Kidney glomerular epithelial cell (primary cell): ENCODE measurements around the gene CTCFL.

Experiments used
- DNase-seq: peaks from one replicate; lab custom pipeline; 2025; lab: John Stamatoyannopoulos, UW

Gene CTCFL

DNA sequence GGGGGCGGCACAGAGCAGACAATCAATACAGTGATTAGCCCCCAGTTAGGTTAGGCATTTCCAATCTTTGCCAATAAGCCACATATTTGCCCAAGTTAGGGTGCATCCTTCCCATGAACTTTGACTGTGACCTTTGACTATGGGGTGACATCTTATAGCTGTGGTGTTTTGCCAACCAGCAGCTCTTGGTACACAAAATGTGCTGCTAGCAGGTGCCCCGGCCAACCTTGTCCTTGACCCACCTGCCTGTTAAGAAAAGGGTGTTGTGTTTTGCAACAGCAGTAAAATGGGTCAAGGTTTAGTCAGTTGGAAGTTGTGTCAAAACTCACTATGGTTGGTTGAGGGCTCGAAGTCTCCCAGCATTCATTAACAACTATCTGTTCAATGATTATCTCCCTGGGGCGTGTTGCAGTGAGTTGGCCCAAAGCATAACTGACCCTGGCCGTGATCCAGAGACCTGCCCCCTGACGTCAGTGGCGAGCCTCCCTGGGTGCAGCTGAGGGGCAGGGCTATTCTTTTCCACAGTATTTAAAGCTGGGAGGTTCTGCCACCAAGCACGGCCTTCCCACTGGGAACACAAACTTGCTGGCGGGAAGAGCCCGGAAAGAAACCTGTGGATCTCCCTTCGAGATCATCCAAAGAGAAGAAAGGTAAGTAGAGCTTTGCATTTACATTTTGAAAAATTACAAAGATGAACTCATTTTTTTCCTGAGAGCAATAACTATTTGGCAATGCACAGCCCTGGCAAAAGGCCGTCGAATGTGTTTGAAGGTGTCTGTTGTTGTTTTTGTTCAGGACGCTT lies 35.8 kb upstream of the CTCFL start, which contains the start of gene PCK1:
Gene PCK1 (plus strand): TSS at position 557 of the 802 bp plus-strand sequence. CDS start 302 bp downstream, outside the sequence.
- peak; percentile 74 for DNase-seq

DNA sequence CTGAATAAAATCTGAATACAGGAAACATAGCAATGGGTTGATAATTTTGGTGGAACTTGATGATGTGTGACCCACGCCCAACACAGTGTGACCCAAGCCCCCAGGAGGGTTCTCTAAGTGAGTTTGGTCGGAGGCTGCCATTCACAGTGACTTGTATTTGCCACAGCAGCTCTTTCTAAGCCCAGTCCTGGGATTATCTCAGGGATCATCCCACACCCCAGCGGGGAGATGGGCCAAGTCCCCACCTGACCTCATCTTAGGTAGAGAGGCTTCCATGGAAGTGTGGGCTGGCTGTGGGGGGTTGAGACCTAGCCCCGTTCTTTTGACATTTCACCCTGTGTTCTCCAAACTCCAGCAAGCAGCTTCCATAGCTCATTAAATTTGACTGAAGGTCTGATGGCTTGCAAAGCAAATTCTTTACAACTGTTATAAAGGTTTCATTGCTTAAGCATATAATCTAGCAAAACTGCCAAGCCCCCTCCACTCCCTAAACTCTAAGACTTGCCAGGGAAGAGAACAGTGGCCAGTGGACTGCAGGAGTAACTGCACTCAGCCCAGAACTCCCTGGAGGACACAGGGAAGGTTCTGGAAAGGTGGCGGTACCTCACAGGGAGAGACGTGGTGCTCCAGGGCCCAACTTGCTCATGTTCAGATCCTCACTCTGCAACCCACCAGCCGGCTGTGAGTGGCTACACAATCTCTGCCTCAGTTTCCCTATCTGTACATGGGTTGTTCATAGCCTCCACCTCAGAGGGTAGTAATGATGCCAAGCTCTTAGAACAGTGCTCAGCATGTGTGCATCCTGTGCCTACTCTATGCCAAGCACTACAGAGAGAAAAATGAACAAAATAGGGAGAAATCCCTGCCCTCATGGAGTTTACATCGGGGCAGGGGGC lies 35.0 kb upstream of the CTCFL start:
- DNase-seq = no peak

DNA sequence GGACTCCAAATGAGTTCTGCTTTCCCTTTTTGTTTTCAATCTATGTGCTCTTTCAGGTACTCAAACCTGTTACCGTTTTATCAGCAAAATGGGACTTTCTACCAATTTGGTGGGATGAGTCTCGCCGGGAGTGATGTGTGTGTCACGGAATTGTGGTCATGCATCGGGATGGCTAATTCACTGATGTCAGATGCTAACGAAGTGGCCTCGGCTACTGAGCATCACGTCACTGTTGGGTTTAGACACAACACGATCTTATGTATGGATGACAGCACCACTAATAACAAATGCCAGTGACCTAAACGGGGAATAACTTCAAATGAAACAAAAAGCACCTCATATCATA lies 34.3 kb upstream of the CTCFL start:
- DNase-seq = no peak

DNA sequence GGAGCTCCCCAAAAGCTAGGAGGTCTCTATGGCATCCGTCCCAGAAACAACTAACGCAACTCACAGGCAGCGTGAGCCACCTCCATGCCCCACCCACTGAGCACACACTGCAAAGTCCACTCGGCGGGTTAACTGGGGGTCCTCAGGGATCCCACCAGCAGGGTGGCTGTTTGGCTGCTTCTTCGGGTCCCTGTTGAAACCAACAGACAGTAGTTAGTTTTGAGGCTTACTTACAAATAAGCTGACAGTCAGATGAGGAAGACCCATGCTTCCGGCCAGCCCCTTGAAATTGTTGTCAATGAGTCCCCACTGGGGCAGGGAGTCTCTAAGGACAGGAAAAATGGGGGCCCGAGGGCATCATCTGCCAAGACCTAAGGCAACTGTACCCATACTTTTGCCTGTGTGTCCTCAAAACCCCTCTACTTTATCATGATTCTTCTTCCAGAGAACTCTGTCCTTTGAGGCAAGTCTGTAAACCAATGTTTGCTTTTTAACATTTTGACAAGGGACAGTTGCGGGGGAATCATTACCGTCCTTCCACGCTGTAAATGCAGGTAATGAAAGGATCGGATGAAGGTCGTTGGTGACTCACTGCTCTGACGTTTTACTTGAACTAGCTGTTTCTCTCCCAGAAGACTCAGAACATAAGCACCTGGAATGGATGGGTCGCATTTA lies 33.8 kb upstream of the CTCFL start:
- no peak for DNase-seq

DNA sequence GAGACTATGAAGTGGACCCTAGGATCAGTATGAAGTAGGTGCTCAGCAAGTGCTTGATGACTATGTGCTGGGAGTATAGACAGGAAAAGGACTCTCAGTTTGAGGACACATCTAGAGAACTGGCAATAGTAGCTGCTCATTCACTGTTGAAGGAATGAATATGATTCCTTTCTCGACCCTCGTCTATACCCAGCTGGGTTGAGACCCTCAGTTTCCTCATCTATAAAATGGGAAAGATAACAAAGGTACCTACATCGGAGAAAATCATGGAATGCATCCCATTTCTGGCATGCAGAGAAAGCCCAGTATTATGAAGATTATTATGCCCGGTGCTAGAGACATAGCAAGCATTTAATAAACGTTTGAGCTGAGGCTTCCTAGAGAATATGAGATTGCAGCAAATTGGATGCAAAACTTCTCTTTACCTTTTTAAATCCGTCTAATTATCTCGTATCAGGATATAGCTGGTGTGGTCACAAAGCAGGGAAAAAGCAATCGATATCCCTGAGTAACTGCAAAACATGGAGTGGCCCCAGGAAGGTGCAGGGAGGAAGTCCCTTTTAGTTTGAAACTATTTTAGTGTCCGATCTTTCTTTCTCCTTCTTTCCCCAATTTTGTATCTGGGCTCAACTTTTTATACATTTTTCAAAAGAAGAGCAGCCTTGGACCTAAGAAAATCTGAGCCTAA lies 33.1 kb upstream of the CTCFL start:
- no peak for DNase-seq

DNA sequence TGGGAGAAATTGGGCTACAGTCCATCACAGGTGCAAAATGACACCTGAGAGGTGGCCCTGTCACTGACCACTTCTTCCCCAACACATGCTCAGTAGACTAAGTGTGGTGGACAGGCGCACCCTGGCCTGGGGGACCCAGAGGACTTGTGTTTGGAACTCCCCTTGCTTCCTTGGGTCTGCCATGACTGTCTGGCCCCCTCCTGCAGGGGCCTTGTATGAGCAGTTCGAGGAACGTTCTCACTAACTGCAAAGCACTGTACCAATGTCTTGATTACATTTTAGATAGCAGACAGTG lies 32.0 kb upstream of the CTCFL start:
- no peak for DNase-seq

DNA sequence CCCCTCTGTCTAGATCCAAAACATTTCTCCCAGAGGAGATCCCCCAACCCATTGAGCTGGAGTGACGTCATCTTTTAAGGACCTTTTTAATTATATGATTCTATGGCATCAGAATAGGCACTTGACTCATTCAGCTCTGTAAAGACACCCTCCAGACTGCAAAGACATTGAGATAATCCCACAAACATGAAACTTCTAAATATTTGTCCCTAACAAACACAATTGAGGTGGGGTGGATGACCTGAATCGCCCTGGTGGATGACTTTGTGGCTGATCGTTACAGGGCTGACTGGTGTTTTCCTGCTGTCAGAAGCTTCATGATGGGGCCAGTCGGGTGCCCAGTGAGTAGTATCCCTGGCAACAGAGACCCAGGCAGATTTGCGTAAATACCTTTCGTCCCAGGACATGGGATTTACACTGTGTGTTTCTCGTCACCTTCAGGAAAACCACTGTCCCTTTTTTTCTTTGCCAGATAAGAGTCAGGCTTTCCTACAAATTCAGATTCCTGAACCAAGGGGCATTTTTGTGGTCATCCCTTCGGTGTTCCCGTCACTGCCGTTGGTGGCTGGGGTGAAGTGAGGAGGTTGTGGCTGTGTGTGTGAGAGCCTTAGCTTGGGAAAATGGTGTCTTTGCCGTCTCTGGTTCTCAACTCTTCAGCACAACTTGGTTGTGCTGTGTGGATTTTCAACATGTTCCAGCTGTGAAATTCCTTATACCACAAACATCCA lies 30.7 kb upstream of the CTCFL start:
- no peak for DNase-seq

DNA sequence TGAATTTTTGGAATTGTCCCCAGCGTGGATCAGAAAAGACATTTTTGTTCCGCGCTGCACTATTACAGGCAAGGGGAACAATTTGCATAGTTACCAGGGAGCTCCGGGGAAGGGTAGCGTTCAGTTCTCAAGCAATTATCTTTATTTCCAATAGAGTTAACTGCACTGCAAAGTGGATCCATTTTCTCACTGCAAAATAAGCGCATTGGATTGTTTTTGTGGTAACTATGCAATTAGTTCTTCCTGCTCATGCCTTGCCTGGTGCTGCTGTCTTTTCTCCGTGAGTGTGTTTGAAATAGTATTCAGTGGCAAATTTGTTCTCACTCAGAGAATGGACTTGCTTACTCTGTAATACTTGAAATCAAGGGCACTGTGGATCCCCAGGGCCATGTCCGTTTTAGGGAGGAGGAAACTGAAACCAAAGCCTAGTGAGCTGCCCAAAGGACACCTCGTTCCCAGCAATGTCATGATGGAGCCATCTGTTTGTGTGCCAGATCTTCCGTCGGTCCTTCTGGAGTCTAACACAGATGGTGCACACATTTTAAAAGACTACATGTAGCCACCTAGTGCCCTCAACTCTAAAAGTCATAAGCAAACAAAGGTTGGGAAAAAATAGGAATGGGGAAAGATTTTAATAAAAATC lies 28.6 kb upstream of the CTCFL start:
- no peak for DNase-seq

DNA sequence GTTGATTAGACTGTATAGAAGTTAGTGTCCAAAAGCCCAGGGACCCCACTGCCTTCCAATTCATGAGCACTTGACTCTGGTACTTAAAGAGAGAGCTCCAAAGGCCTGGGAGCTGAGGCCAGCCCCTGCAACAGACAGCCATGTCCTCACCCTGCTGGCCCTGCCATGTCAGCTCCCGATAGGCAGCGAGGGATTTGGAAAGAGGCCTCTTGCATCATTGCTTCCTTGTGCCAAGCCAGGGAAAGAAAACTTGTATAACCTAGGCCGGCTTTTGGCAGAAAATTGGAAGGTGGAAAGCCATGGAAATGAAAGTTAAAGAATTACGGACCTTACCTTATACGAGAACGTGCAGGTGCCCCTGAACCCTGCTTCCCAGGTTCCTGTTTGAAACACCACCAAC lies 27.5 kb upstream of the CTCFL start:
- no peak for DNase-seq

DNA sequence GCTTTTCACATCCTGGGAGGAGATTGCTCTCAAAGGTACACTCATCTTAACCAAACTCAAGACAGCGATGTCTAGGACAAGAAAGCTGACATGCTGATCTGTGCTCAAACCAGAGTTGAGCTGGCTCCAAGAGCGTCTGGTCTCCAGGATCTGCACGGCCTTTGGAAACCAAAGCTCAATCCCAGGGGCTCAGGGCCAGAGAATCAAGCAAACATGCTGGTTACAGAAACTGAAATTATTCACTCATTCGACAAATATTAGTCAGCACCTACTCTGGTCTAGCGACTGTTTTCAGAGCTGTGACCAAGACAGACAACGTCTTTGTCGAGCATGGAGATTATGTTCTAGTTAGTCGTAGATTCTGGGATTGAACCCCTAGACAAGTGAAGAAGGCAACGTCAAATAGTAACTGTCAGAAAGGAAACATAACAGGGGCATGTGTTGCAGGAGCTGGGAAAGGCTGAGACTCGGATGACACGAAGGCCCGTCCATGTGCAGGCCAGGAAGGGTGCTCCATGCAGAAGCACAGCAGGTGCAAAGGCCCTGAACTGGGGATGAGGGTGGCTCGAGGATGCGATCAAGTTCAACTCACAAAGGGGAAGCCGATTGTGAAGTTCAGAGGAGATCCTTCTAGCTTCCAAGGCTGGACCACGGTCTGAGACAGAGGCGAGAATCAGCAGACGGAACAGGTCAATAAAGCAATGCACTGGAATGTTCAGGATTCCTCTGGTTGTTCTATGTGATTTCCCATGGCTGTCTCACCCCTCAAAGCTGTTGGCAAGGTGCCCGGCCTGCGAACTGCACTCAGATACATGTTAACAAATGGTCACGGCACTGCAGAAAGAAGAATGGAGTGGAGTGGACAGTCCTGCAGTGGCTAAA lies 23.5 kb upstream of the CTCFL start:
- peak; percentile 73 for DNase-seq

DNA sequence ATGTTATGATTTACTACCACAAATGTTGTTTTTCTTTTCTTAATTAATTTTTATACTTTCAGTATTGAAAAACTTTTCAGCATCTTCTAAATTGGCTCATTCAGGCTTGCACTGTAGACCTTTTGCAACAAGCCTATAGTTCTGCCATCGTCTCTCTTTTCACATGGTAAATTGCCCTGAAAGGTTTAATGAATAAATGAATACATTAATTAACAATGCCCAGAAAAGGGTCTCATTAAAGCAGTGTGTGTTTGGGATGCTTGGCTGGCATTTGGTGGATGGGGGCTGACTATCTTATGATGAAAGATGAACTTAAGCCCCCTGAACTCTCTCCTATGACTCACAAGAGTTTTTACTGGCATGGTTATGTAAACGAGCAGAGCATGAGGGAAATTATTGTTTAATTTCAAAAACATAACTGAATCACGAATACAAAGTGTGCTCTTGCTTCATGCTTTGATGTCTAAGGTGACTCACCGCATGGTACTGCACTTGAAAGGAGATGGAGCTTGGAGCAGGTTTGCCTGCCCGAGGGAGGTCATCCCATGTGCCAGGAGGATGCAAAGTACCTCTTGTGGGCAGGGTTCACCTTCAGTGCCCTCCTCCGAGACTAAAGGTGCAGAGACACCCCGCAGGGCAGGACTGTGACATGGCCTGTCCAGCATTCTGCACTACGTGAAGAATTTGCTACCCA lies 22.2 kb upstream of the CTCFL start:
- peak; percentile 20 for DNase-seq

DNA sequence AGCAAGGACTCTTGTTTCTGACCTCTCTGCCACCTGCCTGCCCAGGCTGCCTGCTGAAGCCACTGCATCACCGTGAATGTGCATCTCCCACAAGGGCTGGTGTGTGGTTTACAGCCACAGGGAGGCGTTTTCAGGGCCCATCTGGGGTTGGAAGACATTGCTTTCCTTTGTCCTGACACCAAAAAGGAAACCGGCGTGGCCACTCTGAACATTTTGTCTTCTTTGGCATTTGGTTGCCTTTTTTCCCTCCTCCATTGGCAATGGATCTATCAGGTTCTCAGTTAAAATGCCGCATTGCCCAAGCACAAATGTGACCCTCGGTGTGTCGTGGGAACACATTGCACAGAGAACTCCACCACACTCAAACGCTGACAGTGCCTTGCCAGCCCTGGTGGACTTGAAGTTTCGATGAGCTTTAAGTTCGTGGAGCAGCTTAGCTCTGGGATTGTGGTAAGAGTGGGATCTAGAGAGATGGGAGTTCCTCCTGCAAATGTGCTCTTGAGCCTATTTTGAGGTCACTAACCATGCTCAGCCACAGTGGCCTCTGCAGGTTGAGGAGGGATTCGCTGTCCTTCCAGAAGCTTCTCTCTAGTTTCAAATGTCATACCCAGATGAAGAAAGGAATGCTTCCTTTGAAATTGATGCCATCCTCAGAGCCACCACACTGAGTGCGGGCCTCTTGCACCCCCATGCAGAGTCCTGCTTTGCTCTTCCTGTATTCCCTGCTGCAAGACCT lies 21.2 kb upstream of the CTCFL start:
- no peak for DNase-seq

DNA sequence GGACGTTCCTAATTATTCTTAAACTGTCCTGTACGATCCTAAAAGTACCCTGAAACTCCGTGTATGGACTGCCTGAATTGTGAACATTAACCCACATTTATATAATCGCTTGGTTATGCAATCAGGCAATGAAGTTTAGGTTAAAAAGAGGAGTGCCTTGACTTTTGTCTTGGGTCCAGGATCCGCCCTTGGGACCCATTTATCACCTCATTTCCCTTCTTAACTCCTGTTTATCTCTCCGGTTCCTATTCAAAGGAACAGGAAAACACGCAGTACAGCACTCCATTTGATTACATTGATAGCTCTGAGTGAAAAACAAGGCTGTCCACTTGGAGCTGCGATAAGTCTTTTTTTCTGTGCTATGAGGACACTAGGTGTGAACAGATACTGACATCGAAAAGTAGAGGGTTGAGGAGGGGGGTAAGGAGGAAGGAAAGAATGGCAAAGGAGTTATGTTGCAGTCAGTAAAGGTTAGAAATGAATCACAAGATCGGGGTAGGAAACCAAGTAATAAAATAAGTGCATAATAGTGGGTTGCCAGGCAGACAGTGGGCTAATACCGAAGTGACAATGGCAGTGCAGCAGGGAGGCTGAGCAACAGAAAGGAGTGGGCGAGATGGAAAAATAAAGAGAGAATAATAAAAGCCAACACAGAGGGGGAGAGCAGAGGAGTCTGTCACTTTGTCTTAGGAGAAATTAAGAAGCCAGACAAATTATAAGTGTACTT lies 20.1 kb upstream of the CTCFL start:
- no peak for DNase-seq

DNA sequence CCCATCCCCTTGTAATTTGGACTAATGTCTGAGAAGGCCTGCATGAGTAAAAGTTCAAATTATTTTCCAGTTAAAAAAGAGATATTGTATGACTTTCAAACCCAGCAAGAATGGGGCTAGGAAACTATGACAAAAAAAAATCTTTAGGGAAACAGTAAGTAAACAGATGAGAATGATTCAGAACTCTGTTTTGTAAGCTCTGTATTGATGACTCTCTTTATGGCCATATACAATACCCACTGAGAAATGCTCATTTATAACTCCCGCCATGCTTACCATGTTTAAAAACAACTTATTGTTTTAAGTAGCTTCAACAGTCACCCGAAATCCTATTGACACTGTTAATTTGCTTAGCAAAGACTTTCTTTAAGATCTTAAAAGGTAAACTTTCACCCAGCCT lies 18.8 kb upstream of the CTCFL start:
- no peak for DNase-seq

DNA sequence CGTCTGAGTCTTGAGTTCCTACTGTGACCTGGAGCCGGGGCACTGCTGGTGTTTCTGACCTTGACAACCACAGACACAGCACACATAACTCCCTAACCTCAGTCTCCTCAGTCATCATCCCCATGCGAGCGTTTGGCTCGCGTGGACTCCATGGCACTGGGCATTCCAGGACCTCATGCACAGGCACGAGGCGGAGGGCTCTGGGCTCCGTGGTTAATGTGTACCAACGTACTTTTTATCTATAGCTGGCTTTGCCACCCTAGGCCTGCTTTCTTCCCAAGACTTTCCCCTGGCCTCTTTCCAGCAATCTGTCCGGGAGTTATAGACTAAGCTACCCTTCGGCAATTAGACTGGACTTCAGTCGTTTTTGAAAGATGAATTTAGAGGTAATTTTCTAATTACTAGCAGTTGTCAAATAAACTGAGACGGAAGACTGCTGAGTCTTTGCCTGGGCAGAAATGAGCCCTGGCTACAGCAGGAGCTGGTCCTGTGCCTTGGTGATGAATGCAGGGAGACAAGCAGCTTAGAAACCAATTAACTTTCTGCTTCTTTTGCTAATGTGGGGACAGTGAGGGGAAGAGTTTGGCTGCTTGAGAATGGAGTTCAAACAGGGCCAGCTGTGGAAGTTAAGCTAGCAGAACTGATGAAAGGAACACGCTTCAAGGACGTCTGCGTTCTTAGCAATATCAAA lies 16.1 kb upstream of the CTCFL start:
- DNase-seq = no peak

DNA sequence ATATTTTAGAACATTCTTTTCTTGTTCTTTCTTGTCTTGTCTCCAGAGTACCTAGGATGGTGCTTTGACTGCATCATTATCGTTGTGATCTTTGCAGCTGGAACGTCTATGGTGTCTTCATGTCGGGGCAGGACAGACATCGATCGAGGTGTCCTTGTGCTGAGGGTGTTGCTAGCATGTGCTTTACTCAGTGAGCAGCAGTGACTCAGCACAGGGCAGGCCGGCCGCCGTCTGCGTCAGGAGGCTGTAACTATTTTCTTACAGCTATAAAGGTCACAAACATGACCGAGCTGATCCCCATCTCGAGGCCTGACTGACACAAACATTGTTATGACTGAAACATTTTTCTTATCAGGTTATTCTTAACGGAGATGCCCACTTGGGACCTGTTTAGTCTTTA lies 14.9 kb upstream of the CTCFL start:
- no peak for DNase-seq

DNA sequence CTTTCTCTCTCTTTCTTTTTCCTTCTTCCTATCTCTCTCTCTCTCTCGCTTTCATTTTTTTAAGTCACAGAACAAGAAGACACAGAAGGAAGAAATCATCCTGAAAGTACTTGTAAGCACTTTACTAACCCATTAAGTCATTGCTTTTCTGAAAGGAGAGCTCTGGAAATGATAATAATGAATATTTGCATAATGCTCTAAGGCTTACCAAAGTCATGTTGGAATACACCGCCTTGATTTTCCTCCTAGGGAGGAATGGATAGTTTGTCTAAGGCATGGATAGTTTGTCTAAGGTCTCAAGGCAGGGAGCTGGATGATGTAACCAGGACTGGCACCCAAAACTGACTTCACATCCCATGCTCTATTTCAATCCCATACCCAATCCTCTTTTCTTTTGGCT lies 12.9 kb upstream of the CTCFL start:
- DNase-seq = no peak
